ENCODE results near the gene HEPH.

The HEPH gene

DNA sequence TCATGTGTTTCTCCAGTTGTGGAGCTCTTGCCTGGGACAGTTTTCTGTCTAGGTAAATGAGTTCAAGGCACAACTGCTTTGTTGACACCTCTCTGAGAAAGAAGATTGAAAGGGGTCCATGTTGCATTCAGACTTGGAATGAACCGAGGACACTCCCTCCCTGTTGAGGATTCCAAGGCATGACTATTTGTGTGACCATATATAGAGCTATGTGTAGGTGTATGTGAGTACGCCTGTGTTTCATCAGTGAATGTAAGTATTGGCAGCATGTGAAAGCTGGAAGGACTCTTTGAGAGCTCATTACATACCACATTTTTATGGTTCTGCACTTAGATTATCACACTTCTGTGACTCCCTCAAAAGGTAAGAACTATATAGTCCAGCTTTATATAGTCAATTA lies 3.4 kb downstream of the HEPH start:
- TF ChIP-seq, protein P1, sequence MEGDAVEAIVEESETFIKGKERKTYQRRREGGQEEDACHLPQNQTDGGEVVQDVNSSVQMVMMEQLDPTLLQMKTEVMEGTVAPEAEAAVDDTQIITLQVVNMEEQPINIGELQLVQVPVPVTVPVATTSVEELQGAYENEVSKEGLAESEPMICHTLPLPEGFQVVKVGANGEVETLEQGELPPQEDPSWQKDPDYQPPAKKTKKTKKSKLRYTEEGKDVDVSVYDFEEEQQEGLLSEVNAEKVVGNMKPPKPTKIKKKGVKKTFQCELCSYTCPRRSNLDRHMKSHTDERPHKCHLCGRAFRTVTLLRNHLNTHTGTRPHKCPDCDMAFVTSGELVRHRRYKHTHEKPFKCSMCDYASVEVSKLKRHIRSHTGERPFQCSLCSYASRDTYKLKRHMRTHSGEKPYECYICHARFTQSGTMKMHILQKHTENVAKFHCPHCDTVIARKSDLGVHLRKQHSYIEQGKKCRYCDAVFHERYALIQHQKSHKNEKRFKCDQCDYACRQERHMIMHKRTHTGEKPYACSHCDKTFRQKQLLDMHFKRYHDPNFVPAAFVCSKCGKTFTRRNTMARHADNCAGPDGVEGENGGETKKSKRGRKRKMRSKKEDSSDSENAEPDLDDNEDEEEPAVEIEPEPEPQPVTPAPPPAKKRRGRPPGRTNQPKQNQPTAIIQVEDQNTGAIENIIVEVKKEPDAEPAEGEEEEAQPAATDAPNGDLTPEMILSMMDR (conservative IDR thresholded peaks at IDR 0.05; ENCODE audit: low read length) = no peak
- DNase-seq (ENCODE audit: low read depth) = no peak
- no peak overlapping the region for H3K4me3 ChIP-seq (ENCODE audit: low read length)

DNA sequence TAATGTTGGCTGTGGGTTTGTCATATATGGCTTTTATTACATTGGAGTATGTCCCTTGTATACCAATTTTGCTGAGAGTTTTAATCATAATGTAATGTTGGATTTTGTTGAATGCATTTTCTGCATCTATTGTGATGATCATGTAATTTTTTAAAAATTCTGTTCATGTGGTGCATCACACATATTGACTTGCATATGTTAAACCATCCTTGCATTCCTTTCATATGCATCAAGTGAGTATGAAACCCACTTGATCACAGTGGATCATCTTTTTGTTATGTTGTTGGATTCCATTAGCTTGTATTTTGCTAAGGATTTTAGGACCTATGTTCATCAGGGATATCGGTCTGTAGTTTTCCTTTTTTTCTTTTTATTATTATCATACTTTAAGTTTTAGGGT lies 12.1 kb downstream of the HEPH start:
- DNase-seq (ENCODE audit: low read depth) = no peak
- TF ChIP-seq, protein P1 (conservative IDR thresholded peaks at IDR 0.05; ENCODE audit: low read length) = no peak
- no peak overlapping the region for H3K4me3 ChIP-seq (ENCODE audit: low read length)

DNA sequence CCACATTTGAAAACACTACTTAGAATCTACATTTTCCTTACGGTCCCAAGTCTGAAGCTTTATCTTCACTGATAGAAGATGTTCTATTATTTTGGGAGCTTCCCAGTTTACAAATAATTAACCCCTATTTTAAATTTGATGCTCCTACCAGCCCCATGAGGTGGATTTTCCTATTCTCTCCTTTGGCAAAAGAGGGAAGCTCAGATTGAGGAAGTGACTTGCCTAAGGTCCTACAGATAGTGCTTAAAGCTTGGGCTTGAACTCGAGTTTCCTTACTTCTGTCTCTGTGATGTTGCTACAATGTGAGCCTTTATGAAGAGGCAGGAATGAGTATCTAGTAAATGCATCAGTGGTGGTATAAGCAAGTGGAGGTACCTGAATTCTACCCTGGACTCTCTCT lies 27.5 kb downstream of the HEPH start:
- TF ChIP-seq, protein P1 (conservative IDR thresholded peaks at IDR 0.05; ENCODE audit: low read length) = no peak
- DNase-seq (ENCODE audit: low read depth) = no peak
- no peak overlapping the region for H3K4me3 ChIP-seq (ENCODE audit: low read length)

DNA sequence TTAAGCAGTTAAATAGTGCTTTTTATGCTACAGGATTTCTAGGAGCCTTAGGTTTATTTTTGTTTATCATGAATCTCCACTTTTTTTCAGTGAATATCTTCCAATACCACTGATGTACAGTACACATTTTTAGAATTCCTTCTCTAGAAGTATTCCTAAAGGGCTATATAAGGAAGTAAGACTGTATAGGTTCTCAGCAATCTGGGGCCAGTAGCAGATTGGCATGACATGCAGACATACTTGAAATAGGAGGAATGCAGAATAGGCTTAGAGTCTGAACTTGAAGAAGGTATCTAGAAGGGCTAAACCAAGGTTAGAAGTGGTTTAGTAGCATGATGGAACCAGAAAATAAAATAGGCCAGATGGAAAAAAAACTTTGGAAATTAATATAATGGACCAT lies 29.8 kb downstream of the HEPH start:
- DNase-seq (ENCODE audit: low read depth) = no peak
- TF ChIP-seq, protein P1 (conservative IDR thresholded peaks at IDR 0.05; ENCODE audit: low read length) = no peak
- H3K4me3 ChIP-seq (ENCODE audit: low read length) = no peak overlapping the region

GRCh38 chrX:66200050-66200664 lies 36.1 kb downstream of the HEPH start:
- no peak overlapping the region for H3K4me3 ChIP-seq (ENCODE audit: low read length)
- TF ChIP-seq, protein P1 (conservative IDR thresholded peaks at IDR 0.05; ENCODE audit: low read length) = no peak
- DNase-seq (ENCODE audit: low read depth) = no peak

DNA sequence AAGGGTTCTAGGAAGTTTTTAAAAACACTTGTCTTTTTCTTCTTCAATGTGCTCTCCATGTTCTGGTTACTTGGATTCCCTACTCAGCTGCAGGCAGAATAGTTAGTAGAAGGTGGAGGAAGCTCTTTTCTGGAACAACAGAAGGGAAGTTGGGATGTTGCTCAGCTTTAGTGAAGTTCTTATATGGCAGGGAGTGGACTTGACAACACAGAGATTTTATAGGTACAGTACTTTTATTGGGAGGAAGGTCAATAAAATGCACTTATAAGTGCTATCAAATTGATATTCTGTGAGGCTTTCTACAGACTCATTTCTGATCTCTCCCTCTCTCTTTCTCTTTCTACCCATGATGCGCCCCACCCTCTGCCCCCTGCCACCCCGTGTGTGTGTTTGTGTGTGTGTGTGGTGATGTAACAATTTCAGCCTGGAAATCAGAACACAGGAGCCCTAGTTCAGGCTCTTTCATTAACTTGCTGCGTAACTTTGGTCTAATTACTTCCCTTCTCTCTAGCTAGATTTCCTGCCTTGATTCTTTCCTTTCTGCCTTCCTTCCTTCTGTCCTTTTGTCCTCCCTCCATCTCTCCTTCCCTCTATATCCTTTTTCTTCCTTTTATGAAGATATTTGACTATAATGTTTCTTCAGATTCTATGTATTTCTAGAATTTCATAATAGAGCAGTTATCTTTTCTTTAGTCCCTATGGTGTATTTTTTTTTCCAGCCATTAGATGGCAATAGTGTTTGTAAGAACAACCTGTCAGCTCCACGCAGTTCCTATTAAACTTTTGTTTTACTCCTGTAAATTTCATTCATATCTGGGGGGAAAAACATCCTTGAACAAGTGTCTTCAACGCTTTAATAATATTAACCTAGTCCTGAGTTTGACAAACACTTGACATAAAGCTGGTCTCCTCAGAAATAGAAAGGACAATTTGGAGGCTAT lies 37.1 kb downstream of the HEPH start:
- TF ChIP-seq, protein P1 (conservative IDR thresholded peaks at IDR 0.05; ENCODE audit: low read length) = peak; percentile 48
- DNase-seq (ENCODE audit: low read depth) = peak; percentile 32
- H3K4me3 ChIP-seq (ENCODE audit: low read length) = no peak overlapping the region

- DNase-seq (ENCODE audit: low read depth) = no peak
- H3K4me3 ChIP-seq (ENCODE audit: low read length) = no peak overlapping the region
- TF ChIP-seq, protein P1 (conservative IDR thresholded peaks at IDR 0.05; ENCODE audit: low read length) = no peak
These were observed 39.1 kb downstream of the HEPH start for GRCh38 chrX:66203114-66203513.
